Neural cell (in vitro differentiated cells): Measurements from ENCODE around the gene RGS19.

ENCODE experiments used
- CTCF ChIP-seq: fragments of 450-650 bp; IDR thresholded peaks from 2 replicates; pipeline ENCODE4 v1.5.1; 2014; ENCODE audit warnings: antibody characterized with exemption, mild to moderate bottlenecking, moderate library complexity; ENCODE audit not compliant: poor library complexity, severe bottlenecking
- EZH2 ChIP-seq: fragments of 200-600, 300-800 bp; shearing (Covaris generic), sonication (generic); IDR thresholded peaks from 2 replicates; pipeline ENCODE4 v1.6.1; 2014; ENCODE audit warnings: antibody characterized with exemption, low read length, borderline replicate concordance, mild to moderate bottlenecking; ENCODE audit not compliant: insufficient read depth, poor library complexity, severe bottlenecking
- POLR2AphosphoS5 ChIP-seq: IDR thresholded peaks from 2 replicates; pipeline ENCODE4 v1.6.1; 2012
- RAD21 ChIP-seq: fragments of 450-650 bp; conservative IDR thresholded peaks from 2 replicates; pipeline ENCODE4 v1.6.1; 2014; ENCODE audit warnings: antibody characterized with exemption, mild to moderate bottlenecking, moderate library complexity
- REST ChIP-seq: IDR thresholded peaks from 2 replicates; pipeline ENCODE4 v1.6.1; 2012; ENCODE audit warnings: borderline replicate concordance

DNA sequence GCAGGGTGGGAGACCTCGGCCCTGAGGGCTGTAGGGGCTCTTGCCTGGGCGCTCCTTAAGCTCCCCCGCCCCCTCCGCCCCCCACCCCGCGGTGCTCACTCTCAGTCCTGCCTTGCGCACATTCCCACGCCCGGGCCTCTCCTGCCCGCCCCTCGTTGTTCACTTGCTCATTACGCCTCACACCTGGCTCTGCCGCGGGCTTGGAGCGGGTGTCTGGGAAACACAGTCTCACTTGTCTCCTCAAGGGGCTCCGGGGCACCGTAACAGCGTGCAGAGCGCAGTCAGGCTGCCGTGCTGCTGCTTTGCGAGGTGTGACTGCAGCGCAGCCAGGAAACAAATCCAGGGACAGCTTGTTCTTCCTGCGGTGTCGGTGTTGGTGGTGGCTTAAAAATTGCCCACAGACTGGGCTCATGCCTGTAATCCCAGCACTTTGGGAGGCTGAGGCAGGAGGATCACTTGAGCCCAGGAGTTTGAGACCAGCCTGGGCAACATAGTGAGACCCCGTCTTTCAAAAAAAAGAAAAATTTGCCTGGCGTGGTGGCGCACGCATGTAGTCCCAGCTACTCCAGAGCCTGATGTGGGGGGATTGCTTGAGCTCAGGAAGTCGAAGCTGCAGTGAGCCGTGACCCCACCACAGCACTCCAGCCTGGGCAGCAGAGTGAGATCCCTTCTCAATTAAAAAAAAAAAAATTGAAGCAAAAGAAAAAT is 23.5 kb upstream of the RGS19 start:
- peak; percentile 59 for TF ChIP-seq POLR2AphosphoS5
- TF ChIP-seq CTCF: peak; percentile 38
- no peak for TF ChIP-seq EZH2
- TF ChIP-seq REST: no peak
- peak; percentile 61 for TF ChIP-seq RAD21
